ENCODE data around the gene PFDN1. TPM values are rescaled to one million over a fixed set of nuclear protein-coding genes. Genes with fewer than 3 reads are reported as not detected.

The PFDN1 gene
- total RNA-seq, 1 donor from 2014 or later = 57.9 TPM

GRCh38 chr5:140312067-140312790 lies 9.3 kb upstream of the PFDN1 start:
- DNase-seq (ENCODE audit: extremely low spot score, unreplicated experiment) = no peak
- H3K27ac Mint-ChIP-seq = no peak overlapping the region
- no peaks in the 10 kb centered on the region for H3K4me1 Mint-ChIP-seq (ENCODE audit: unreplicated experiment)
- no peak for TF ChIP-seq CTCF (conservative IDR thresholded peaks at IDR 0.05)
- H3K4me3 Mint-ChIP-seq = no peak overlapping the region
- peaks cover 30% of the 10 kb centered on the region for H3K27me3 Mint-ChIP-seq
- H3K9me3 Mint-ChIP-seq = no peaks in the 10 kb centered on the region
- H3K36me3 Mint-ChIP-seq = no peaks in the 10 kb centered on the region

- no peak for DNase-seq (ENCODE audit: extremely low spot score, unreplicated experiment)
- Mint-ChIP-seq H3K4me1 (ENCODE audit: unreplicated experiment) (no peaks in the 10 kb centered on the region), H3K27ac (no peak overlapping the region), H3K4me3 (no peak overlapping the region), H3K36me3 (no peaks in the 10 kb centered on the region), H3K27me3 (peaks cover 35% of the 10 kb centered on the region), H3K9me3 (no peaks in the 10 kb centered on the region)
- TF ChIP-seq CTCF (conservative IDR thresholded peaks at IDR 0.05) = no peak
Measured at GRCh38 chr5:140311011-140311467, 8.1 kb upstream of the PFDN1 start.

GRCh38 chr5:140310434-140310833 lies 7.5 kb upstream of the PFDN1 start:
- Mint-ChIP-seq H3K27me3 (peaks cover 38% of the 10 kb centered on the region), H3K27ac (no peak overlapping the region), H3K4me1 (ENCODE audit: unreplicated experiment) (no peaks in the 10 kb centered on the region), H3K9me3 (no peaks in the 10 kb centered on the region), H3K4me3 (no peak overlapping the region), H3K36me3 (no peaks in the 10 kb centered on the region)
- TF ChIP-seq CTCF (conservative IDR thresholded peaks at IDR 0.05) = no peak
- DNase-seq (ENCODE audit: extremely low spot score, unreplicated experiment) = no peak

- DNase-seq (ENCODE audit: extremely low spot score, unreplicated experiment) = no peak
- H3K27me3 Mint-ChIP-seq = peaks cover 38% of the 10 kb centered on the region
- no peaks in the 10 kb centered on the region for H3K9me3 Mint-ChIP-seq
- TF ChIP-seq CTCF (conservative IDR thresholded peaks at IDR 0.05) = no peak
- H3K4me1 Mint-ChIP-seq (ENCODE audit: unreplicated experiment) = no peaks in the 10 kb centered on the region
- no peak overlapping the region for H3K4me3 Mint-ChIP-seq
- H3K36me3 Mint-ChIP-seq = no peaks in the 10 kb centered on the region
- H3K27ac Mint-ChIP-seq = no peak overlapping the region
Measured at GRCh38 chr5:140309706-140310249, 6.9 kb upstream of the PFDN1 start.

- peaks cover 25% of the 10 kb centered on the region for H3K27me3 Mint-ChIP-seq
Measured at GRCh38 chr5:140305471-140305870, 2.6 kb upstream of the PFDN1 start.

More at GRCh38 chr5:140305471-140305870, 2.6 kb upstream of the PFDN1 start:
- Mint-ChIP-seq H3K4me3 (no peak overlapping the region), H3K36me3 (no peaks in the 10 kb centered on the region), H3K9me3 (no peaks in the 10 kb centered on the region), H3K4me1 (ENCODE audit: unreplicated experiment) (peaks cover 7% of the 10 kb centered on the region), H3K27ac (no peak overlapping the region)
- TF ChIP-seq CTCF (conservative IDR thresholded peaks at IDR 0.05) = no peak
- no peak for DNase-seq (ENCODE audit: extremely low spot score, unreplicated experiment)
